ENCODE results near the gene CCDC186. TPM values are rescaled to one million over a fixed set of nuclear protein-coding genes. Genes with fewer than 3 reads are reported as not detected.

CCDC186 gene
- total RNA-seq (2014; rRNA removed; shearing (Covaris generic)): 5.6 and 6.8 TPM in 2 replicates

- peak; percentile 99 for DNase-seq (ENCODE audit: low spot score)
- in situ Hi-C loops (cut with HindIII; ENCODE audit: low sequenced_read_pairs): no loop called here
Observed at GRCh38 chr10:114173921-114174694, at the start of gene CCDC186. Gene CCDC186 (minus strand): TSS chr10:114174203. CDS start chr10:114163268, 10,935 bp downstream.

- no peak for DNase-seq (ENCODE audit: low spot score)
- in situ Hi-C loops (cut with HindIII; ENCODE audit: low sequenced_read_pairs): no loop called here
Observed at GRCh38 chr10:114223066-114223465, 49.1 kb upstream of the CCDC186 start.

DNA sequence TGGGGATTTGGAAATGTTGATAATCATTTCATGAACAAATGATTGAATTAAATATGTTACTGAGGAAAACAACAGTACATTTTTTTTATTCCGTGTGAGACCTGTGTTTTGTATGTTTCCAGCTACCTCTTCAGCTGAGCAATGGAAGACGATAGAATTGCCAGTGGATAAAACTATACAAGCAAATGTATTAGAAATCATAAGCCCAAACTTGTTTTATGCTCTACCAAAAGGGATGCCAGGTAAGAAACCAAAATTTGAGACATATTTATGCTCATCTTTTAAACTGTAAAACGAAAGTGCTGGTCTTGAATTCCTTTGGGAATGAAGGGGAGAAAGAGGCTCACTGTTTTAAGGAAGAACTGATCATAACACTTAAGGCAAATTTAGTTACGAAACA lies 47.2 kb upstream of the CCDC186 start:
- no peak for DNase-seq (ENCODE audit: low spot score)
- in situ Hi-C loops (cut with HindIII; ENCODE audit: low sequenced_read_pairs): no loop called here

- DNase-seq (ENCODE audit: low spot score): no peak
- in situ Hi-C loops (cut with HindIII; ENCODE audit: low sequenced_read_pairs): no loop called here
Observed at GRCh38 chr10:114220281-114220680, 46.3 kb upstream of the CCDC186 start.

DNA sequence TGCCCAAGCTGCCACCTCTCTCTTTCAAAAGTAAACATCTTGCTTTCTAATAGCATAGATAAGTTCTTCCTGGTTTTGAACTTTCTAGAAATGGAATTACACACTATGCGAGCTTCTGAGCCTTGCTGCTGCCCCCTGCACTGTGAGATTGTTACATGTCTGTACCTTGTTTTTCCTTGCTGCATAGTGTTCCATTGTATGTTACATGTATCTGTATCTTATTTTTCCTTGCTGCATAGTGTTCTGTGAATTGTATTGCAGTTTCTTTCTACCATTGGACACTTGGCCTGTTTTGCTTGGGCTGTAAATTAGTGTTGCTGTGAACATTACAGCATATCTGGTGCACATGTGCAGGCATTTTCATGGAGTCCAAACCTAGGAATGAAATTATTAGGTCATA lies 41.0 kb upstream of the CCDC186 start:
- in situ Hi-C loops (cut with HindIII; ENCODE audit: low sequenced_read_pairs): no loop called here
- no peak for DNase-seq (ENCODE audit: low spot score)

GRCh38 chr10:114212153-114212552 lies 38.1 kb upstream of the CCDC186 start:
- in situ Hi-C loops (cut with HindIII; ENCODE audit: low sequenced_read_pairs): no loop called here

DNA sequence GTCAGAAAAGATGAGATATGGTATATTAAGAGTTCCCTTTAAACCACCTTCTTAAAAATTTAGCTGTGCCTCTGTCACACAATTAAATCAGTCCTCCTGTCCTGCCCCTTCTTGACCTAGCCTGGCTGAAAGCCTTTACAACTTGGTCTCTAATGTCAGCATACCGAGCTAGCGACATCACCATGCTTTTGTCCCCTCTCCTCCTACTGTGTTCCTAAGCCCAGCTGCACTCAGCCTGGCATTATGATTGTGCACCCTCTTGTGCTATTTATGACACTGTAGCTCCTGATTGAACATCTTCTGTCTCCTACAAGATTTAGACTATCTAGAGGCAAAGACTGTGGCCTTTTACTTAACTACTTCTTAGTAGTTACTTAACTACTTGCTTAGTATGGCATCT lies 34.3 kb upstream of the CCDC186 start:
- DNase-seq (ENCODE audit: low spot score): no peak
- in situ Hi-C loops (cut with HindIII; ENCODE audit: low sequenced_read_pairs): no loop called here

More at GRCh38 chr10:114212153-114212552, 38.1 kb upstream of the CCDC186 start:
- DNase-seq (ENCODE audit: low spot score): no peak

GRCh38 chr10:114207349-114207748 lies 33.3 kb upstream of the CCDC186 start:
- DNase-seq (ENCODE audit: low spot score): no peak
- in situ Hi-C loops (cut with HindIII; ENCODE audit: low sequenced_read_pairs): no loop called here

- in situ Hi-C loops (cut with HindIII; ENCODE audit: low sequenced_read_pairs): no loop called here
- DNase-seq (ENCODE audit: low spot score): no peak
Observed at GRCh38 chr10:114206902-114207301, 32.9 kb upstream of the CCDC186 start.

DNA sequence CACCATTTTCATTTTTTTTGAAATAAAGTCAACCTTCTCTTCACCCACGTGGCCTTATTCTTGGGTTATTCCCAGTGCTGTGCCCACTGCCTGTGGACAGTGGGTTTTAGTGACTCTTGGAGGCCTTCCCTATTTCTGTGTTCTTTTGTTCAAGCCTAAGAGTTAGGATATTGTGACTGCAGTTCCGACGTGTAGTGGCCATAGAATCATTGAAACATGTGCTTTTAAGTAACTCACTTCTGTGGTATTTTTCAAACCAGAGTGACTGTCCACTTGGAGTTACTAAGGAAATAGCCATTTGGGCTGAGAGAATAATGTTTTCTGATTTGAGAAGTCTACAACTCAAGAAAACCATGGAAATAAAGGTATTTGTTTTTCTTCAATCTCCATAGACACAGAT lies 28.8 kb upstream of the CCDC186 start:
- in situ Hi-C loops (cut with HindIII; ENCODE audit: low sequenced_read_pairs): no loop called here
- DNase-seq (ENCODE audit: low spot score): no peak

DNA sequence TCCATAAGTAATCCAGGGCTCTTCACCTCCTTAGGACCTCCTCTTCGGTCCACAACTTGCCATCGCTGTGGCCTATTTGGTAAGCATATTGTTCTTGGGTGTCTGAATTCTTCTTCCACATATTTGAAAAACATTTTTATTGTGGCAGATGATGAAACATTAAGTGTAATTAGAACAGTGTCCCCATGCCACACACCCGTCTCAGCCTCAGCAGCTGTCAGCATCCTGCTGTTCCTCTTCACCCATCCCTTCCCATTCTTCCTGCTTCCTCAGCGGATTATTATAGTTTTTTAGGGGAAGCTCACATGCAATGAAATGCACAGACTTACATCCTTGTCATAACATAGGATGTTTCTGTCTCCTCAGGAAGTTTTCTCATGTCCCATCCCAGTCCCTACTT lies 25.2 kb upstream of the CCDC186 start:
- DNase-seq (ENCODE audit: low spot score): no peak
- in situ Hi-C loops (cut with HindIII; ENCODE audit: low sequenced_read_pairs): no loop called here

- no peak for DNase-seq (ENCODE audit: low spot score)
- in situ Hi-C loops (cut with HindIII; ENCODE audit: low sequenced_read_pairs): no loop called here
Observed at GRCh38 chr10:114195079-114195478, 21.1 kb upstream of the CCDC186 start.

DNA sequence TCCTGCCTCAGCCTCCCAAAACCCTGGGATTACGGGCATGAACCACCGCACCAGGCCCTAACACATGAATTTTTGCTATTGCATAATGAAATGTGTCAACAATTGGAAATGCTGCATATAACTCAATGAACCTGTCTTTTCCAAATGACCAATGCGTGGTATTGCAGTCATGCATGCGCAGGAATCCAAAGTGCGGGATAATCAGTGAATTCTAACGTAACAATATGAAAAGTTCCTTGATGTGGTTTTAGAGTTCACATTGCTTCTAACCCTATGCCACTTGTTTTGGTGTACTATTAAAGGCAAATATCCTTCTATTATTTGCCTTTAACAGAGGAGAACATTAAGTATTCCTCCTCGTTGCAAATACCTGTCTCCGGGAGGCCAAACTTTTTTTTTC lies 15.7 kb upstream of the CCDC186 start:
- no peak for DNase-seq (ENCODE audit: low spot score)
- in situ Hi-C loops (cut with HindIII; ENCODE audit: low sequenced_read_pairs): no loop called here

DNA sequence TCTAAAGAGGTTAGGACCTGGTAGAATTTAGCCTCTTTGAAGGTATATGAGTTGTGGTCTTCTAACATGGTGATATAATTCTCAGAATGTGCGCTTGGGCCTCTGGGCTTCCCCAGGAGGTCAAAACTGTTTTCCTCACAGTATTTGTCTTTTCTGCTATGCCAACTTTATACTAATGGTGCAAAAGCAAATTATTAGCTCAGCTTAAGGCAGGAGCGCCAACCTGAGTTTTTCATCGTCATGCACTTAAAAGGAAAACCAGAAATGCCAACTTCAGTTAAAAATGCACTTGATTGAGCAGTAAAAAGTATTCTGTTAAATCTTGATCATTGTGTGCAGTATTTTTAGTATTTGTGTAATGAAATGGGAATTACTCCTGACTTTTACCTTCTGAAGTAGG lies 14.9 kb upstream of the CCDC186 start:
- no peak for DNase-seq (ENCODE audit: low spot score)
- in situ Hi-C loops (cut with HindIII; ENCODE audit: low sequenced_read_pairs): no loop called here

DNA sequence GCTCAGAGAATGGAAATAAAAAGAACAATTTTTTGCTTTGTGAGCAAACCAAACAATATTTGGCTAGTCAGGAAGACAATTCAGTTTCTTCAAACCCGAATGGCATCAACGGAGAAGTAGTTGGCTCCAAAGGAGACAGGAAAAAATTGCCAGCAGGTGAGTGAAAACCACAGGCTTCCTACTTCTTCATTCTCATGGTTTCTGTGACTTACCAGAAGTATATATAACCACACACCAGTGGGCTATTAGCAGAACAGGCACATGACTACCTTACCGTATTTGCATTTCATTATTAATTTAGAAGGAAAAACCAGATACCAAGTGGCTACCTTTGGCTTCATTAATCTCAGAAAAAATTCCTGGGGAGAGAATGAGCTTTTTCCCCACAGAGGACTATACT lies 14.0 kb upstream of the CCDC186 start:
- in situ Hi-C loops (cut with HindIII; ENCODE audit: low sequenced_read_pairs): no loop called here
- DNase-seq (ENCODE audit: low spot score): no peak

- in situ Hi-C loops (cut with HindIII; ENCODE audit: low sequenced_read_pairs): no loop called here
Observed at GRCh38 chr10:114184276-114184675, 10.3 kb upstream of the CCDC186 start.

DNA sequence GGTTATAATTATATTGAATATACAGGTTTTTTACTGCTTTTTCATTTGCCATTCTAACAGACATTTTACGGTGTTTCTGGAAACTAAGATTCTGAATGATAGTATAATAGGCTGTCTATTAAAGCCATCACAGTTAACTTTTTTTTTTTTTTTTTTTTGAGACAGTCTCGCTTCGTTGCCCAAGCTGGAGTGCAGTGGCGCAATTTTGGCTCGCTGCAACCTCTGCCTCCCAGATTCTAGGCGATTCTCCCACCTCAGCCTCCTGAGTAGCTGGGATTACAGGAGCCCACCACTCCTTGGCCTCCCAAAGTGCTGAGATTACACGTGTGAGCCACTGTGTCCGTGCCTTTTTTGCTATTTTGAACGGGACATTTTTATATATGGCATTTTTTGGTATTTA lies 9.6 kb upstream of the CCDC186 start:
- no peak for DNase-seq (ENCODE audit: low spot score)
- in situ Hi-C loops (cut with HindIII; ENCODE audit: low sequenced_read_pairs): no loop called here

More at GRCh38 chr10:114184276-114184675, 10.3 kb upstream of the CCDC186 start:
- DNase-seq (ENCODE audit: low spot score): no peak

GRCh38 chr10:114181971-114182370 lies 8.0 kb upstream of the CCDC186 start:
- in situ Hi-C loops (cut with HindIII; ENCODE audit: low sequenced_read_pairs): no loop called here
- DNase-seq (ENCODE audit: low spot score): no peak

- no peak for DNase-seq (ENCODE audit: low spot score)
- in situ Hi-C loops (cut with HindIII; ENCODE audit: low sequenced_read_pairs): no loop called here
Observed at GRCh38 chr10:114180937-114181336, 6.9 kb upstream of the CCDC186 start.

GRCh38 chr10:114179747-114180146 lies 5.7 kb upstream of the CCDC186 start:
- DNase-seq (ENCODE audit: low spot score): no peak
- in situ Hi-C loops (cut with HindIII; ENCODE audit: low sequenced_read_pairs): no loop called here

DNA sequence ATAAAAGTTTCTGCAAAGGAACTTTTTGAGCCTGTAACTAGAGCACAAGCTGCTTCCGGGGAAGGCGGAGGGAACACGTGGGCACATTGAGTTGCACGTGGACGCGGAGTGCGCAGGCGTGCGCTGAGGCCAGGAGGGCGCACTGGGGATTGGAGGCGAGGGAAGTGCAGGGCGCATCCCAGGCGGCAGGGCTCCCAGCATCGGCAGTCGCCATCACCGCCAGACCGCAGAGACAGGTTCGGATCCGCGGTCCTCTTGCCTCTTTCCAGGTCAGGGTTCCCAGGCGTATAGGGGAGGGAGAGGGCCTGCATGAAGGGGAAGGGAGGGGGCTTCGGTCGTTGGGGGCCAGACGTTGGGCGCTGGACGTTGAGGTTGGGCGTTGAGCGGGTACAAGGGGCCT lies 5.1 kb upstream of the CCDC186 start, which contains the start of gene TDRD1:
TDRD1 (plus strand) TSS at position 206 of the 400 bp plus-strand sequence. CDS start 8,479 bp downstream, outside the sequence.
- in situ Hi-C loops (cut with HindIII; ENCODE audit: low sequenced_read_pairs): no loop called here
- DNase-seq (ENCODE audit: low spot score): no peak

Measured in G401 (cell line).